ENCODE data around the gene FAM181A. TPM values are rescaled to one million over a fixed set of nuclear protein-coding genes. Genes with fewer than 3 reads are reported as not detected.

Gene FAM181A
- total RNA-seq, 1 experiment from 2014 or later: not detected

DNA sequence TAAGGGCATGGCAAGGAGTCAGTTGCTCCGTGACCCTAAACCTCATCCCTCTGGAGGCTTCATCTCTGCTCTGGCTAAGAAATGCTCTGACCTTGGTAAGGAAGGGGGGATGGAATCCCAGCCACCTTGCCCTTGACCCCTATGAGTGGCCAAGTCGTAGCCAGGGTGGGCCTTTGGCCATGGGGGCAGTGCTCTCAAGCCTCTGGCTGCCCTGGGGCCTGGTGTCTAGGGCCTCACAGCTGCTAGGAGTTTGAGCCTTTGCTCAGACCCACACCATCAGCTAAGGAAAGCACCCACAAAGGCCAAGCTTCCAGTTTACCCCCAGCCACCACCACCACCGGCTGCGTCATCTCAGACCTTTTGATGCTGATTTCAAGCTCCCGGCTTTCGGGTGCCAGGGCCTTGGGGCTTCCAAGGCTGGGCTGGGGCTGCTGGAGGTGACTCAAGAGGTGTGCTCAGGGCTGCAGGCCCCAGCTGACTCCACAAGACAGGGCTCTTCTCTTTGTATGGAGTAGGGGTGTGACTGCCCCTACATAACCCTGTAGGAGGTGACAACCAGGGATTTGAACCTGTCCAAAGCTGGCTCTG lies 45.6 kb downstream of the FAM181A start:
- Histone ChIP-seq H3K27ac (ENCODE audit: insufficient read length, low read depth, low read length) (no peak overlapping the region), H4K20me1 (ENCODE audit: control insufficient read depth, insufficient read depth, insufficient read length) (peaks cover 2% of the 10 kb centered on the region), H3T11ph (ENCODE audit: low read length) (no peak overlapping the region), H2BK120ac (ENCODE audit: low read depth, low read length, poor library complexity, severe bottlenecking) (no peak overlapping the region), H2BK15ac (ENCODE audit: low read depth, low read length) (no peak overlapping the region), H3K79me1 (ENCODE audit: insufficient read depth, low read depth, low read length, poor library complexity, severe bottlenecking) (no peaks in the 10 kb centered on the region), H3K27me3 (ENCODE audit: insufficient read depth, low read length) (no peaks in the 10 kb centered on the region), H3K4me1 (ENCODE audit: insufficient read depth, low read length) (no peaks in the 10 kb centered on the region; the same call in 1 of the 2 replicates), H3K9me3 (ENCODE audit: control insufficient read depth, low read depth, low read length) (no peaks in the 10 kb centered on the region), H2BK20ac (ENCODE audit: low read depth, low read length, poor library complexity, severe bottlenecking) (no peak overlapping the region), H3K4ac (ENCODE audit: low read depth, low read length) (no peak overlapping the region), H4K91ac (ENCODE audit: insufficient read length, low read depth, low read length) (no peak overlapping the region), H3K23me2 (ENCODE audit: insufficient read length, low read depth, low read length, poor library complexity, severe bottlenecking) (no peaks in the 10 kb centered on the region), H4K8ac (replicated peaks; ENCODE audit: insufficient read length, low read depth, low read length) (no peak overlapping the region), H2BK12ac (ENCODE audit: insufficient read length, low read depth, low read length) (no peak overlapping the region), H3K56ac (ENCODE audit: insufficient read length, low read depth, low read length) (no peak overlapping the region), H4K5ac (ENCODE audit: insufficient read length, low read depth, low read length) (no peak overlapping the region), H3K23ac (ENCODE audit: insufficient read length, low read depth, low read length) (no peak overlapping the region), H3K14ac (ENCODE audit: insufficient read depth, low read length) (no peak overlapping the region), H2BK5ac (ENCODE audit: insufficient read length, low read length) (no peak overlapping the region), H3K79me2 (ENCODE audit: insufficient read depth, low read length) (no peaks in the 10 kb centered on the region), H2AK5ac (ENCODE audit: insufficient read length, low read length) (no peak overlapping the region), H2AFZ (ENCODE audit: low read length) (no peak overlapping the region), H3K9ac (ENCODE audit: extremely low read depth, insufficient read length, low read length) (no peak overlapping the region), H3K4me2 (ENCODE audit: insufficient read depth, insufficient read length, low read length) (no peak overlapping the region), H3K18ac (ENCODE audit: insufficient read length, low read depth, low read length) (no peak overlapping the region)
- Mint-ChIP-seq H3K27ac (no peak overlapping the region; a peak in 1 of 7 replicates), H3K9me3 (no peaks in the 10 kb centered on the region), H3K4me1 (peaks cover 14 to 17% of the 10 kb centered on the region in 2 experiments), H3K27me3 (ENCODE audit: low read depth) (no peaks in the 10 kb centered on the region; the same call in 1 of the 2 replicates), H3K4me3 (no peak overlapping the region), H3K36me3 (ENCODE audit: insufficient read depth in 1 of 3, low read depth in 3 of 3) (no peaks in the 10 kb centered on the region)
- TF ChIP-seq, protein P1, sequence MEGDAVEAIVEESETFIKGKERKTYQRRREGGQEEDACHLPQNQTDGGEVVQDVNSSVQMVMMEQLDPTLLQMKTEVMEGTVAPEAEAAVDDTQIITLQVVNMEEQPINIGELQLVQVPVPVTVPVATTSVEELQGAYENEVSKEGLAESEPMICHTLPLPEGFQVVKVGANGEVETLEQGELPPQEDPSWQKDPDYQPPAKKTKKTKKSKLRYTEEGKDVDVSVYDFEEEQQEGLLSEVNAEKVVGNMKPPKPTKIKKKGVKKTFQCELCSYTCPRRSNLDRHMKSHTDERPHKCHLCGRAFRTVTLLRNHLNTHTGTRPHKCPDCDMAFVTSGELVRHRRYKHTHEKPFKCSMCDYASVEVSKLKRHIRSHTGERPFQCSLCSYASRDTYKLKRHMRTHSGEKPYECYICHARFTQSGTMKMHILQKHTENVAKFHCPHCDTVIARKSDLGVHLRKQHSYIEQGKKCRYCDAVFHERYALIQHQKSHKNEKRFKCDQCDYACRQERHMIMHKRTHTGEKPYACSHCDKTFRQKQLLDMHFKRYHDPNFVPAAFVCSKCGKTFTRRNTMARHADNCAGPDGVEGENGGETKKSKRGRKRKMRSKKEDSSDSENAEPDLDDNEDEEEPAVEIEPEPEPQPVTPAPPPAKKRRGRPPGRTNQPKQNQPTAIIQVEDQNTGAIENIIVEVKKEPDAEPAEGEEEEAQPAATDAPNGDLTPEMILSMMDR (conservative IDR thresholded peaks at IDR 0.05): no peak
- WGBS (ENCODE audit: extremely low coverage, insufficient read length, low lambda C conversion rate): no CpG with 5 or more reads among the region's 6 CpGs
- no peak for DNase-seq

All from H9 (cell line).